ENCODE results near the gene MFN1.

MFN1 gene

DNA sequence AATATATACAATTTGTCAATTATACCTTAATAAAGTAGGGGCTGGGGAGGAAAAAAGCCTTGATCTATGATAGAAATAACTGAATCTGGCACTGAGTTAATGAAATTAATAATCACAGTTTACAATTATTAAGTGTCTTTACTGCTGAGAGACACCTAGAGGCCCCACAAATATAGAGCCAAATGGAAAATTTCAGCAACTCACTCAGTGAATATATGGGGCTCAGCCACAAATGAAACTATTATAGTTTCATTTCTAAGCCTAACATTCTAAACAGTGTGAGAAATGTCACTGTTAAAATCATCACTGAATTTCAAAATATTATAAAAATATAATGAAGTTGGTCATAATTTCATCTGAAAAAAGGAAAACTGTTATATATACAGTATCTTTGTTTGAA lies 63.5 kb downstream of the MFN1 start:
- TF ChIP-seq, protein P1, sequence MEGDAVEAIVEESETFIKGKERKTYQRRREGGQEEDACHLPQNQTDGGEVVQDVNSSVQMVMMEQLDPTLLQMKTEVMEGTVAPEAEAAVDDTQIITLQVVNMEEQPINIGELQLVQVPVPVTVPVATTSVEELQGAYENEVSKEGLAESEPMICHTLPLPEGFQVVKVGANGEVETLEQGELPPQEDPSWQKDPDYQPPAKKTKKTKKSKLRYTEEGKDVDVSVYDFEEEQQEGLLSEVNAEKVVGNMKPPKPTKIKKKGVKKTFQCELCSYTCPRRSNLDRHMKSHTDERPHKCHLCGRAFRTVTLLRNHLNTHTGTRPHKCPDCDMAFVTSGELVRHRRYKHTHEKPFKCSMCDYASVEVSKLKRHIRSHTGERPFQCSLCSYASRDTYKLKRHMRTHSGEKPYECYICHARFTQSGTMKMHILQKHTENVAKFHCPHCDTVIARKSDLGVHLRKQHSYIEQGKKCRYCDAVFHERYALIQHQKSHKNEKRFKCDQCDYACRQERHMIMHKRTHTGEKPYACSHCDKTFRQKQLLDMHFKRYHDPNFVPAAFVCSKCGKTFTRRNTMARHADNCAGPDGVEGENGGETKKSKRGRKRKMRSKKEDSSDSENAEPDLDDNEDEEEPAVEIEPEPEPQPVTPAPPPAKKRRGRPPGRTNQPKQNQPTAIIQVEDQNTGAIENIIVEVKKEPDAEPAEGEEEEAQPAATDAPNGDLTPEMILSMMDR (IDR thresholded peaks at IDR 0.05; ENCODE audit: low read length, missing control alignments) = no peak
- DNase-seq (ENCODE audit: low read depth) = no peak
- H3K4me3 ChIP-seq (replicated peaks; ENCODE audit: low read depth, low read length) = no peak overlapping the region

DNA sequence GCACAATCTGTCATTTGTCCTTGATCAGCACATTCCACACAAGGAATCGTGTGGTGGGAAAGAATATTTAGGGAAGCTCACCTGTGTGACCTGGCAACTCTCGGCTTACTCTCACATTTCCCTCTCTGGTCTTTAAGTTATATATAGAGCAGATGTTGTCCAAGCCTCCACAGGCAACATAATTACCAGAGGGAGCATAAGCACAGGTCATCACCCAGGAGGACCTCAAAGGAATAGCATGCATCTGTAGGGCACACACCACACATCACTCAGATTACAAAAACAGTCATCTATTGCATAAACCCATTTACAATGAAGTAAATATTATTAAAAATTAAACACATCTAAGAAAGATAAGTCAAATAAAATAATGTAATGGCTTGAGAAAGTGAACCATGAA lies 67.3 kb downstream of the MFN1 start:
- no peak for DNase-seq (ENCODE audit: low read depth)
- H3K4me3 ChIP-seq (replicated peaks; ENCODE audit: low read depth, low read length) = no peak overlapping the region
- TF ChIP-seq, protein P1 (IDR thresholded peaks at IDR 0.05; ENCODE audit: low read length, missing control alignments) = no peak

DNA sequence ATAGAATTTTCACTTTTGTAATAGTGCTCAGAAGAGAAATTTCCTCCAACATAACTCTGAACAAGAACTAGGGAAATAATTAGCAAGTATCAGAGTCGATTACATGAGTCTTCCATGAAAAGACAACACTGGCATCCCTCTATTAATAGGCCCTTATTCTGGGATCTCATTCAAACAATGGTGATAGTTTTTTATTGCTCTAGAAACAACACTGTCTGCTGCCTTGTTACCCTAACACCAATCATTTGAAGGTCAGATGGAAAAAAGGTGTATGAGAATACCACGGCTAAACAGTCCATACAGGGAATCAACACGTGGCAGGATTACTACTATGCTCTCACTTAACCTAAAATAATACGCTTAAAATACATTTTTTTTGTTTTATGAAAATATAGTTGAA lies 67.9 kb downstream of the MFN1 start:
- DNase-seq (ENCODE audit: low read depth) = no peak
- TF ChIP-seq, protein P1 (IDR thresholded peaks at IDR 0.05; ENCODE audit: low read length, missing control alignments) = no peak

DNA sequence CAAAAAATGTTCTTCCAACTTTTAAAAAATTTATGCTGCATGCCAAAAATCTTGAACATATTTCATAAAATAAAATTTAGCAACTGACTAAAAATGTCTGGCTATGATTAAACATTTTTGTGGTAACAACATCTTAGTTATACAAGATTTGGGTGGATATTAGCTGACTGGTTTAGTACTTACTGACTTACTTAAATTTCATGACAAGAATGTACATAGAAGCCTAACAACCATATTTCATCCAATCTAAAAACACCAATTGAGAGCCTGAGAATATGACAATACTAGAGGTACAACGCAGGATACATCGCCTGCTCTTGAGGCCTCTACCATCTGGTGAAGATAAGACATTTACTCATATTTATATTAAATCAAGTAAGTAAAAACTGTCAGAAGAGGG lies 69.2 kb downstream of the MFN1 start:
- DNase-seq (ENCODE audit: low read depth) = peak; percentile 9
- TF ChIP-seq, protein P1 (IDR thresholded peaks at IDR 0.05; ENCODE audit: low read length, missing control alignments) = no peak
- no peak overlapping the region for H3K4me3 ChIP-seq (replicated peaks; ENCODE audit: low read depth, low read length)

More for the DNA sequence above, 67.9 kb downstream of the MFN1 start:
- no peak overlapping the region for H3K4me3 ChIP-seq (replicated peaks; ENCODE audit: low read depth, low read length)

DNA sequence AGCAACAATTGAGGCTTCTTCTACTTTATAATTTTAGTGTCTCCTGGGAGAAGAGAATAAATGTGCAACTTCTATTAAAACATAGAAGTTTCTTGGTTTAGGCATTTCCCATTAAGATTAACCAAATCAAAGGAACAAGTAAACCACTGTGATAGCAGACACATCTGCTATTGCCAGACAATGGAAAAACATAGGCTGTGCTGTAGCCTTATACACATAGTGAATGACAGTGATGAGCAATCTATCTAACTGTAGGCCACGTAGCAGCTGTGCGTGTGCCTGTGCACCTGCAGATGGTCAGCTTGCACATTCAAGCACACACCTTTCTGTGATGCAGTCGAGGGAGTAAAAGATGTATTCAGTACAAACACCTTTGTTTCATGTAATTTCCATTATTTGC lies 71.1 kb downstream of the MFN1 start:
- H3K4me3 ChIP-seq (replicated peaks; ENCODE audit: low read depth, low read length) = no peak overlapping the region
- TF ChIP-seq, protein P1 (IDR thresholded peaks at IDR 0.05; ENCODE audit: low read length, missing control alignments) = no peak
- no peak for DNase-seq (ENCODE audit: low read depth)

DNA sequence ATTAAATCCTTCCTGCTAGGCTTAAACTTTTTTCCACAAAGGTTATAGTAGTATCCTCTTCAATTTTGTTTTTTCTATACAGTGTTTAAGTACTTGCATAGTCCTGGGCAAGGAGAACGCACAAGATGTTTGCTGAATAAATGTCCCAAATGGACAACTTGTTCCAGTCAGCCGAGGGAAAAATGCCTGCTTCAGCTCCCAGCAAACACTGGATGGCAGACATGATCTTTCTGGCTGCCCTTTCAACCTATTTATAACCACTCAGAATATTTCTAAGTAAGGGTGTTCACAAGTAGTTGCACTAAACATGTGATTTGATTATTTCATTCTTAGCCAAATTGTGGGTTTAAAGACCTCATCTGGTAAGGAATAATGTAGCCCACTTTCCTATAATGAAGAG lies 74.0 kb downstream of the MFN1 start:
- DNase-seq (ENCODE audit: low read depth) = peak; percentile 69
- H3K4me3 ChIP-seq (replicated peaks; ENCODE audit: low read depth, low read length) = no peak overlapping the region
- TF ChIP-seq, protein P1 (IDR thresholded peaks at IDR 0.05; ENCODE audit: low read length, missing control alignments) = peak; percentile 66

DNA sequence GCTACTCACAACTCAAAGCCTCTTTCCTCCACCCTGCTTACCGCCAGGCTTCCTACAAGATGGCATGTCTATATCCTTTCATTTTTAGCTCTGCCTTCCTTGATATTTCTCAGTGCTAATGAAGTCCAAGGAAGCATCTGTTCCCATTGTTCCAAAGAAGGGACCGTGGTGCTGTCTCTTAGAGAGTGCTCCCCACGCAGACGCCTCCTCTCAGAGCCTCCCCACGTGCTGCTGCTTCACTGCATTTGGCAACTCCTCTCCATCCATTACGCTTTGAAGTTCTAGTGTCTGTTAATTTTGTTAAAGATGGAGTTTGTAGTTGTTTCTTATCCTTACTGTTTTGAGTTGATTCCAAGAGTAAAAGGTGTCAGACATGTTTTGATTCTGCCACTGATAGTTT lies 77.6 kb downstream of the MFN1 start:
- DNase-seq (ENCODE audit: low read depth) = no peak
- no peak overlapping the region for H3K4me3 ChIP-seq (replicated peaks; ENCODE audit: low read depth, low read length)
- TF ChIP-seq, protein P1 (IDR thresholded peaks at IDR 0.05; ENCODE audit: low read length, missing control alignments) = no peak

Data from fibroblast of pulmonary artery (primary cell).